AG20443 (cell line): ENCODE measurements around the gene IWS1.
"Not testable (repeated sequence)": the region's sequence is repeated elsewhere in the genome, so short reads cannot be mapped to it uniquely, and the experiment has no call there.

Source experiments
- DNase-seq: peaks from one replicate; pipeline ENCODE4 v3.0.0; 2012; ENCODE audit warnings: low spot score, mixed read lengths

Gene IWS1

DNA sequence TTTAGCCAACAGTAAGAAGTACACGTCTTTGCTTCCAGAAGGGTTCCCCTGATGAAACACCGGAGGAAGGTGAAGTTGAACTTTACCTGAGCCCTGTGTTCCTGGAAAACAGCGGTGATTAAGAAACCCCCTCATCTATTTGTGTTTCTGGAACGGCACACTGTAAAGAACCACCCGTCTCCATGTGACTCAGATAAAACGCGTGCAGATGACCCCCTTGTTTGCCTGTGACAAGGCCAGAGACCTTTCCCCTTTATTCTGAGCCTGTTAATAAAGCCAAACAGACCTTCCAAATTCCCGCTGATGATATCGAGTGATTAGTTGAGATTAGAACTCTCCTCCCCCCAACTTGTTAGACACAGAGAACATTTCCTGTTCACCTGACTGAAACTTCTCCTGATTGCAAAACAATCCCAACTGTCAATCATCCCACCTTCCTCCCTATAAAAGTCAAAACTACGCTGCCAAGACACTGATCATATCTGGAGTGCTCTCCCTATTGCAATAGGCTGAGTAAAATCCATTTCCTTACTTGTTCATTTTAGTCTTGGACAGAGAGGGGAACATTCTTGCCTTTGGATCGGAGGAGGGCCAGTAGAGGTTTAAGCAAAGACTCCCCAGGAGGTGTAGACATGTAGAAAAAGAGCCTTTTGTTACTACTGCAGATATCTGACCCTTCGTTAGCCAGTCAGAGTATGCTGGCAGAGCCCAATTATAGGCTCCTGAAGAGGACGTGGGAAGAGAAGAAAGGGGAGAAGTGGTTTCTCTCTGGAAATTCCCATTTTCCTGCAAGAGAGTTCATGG is 914 bp upstream of the IWS1 start:
- no peak for DNase-seq

DNA sequence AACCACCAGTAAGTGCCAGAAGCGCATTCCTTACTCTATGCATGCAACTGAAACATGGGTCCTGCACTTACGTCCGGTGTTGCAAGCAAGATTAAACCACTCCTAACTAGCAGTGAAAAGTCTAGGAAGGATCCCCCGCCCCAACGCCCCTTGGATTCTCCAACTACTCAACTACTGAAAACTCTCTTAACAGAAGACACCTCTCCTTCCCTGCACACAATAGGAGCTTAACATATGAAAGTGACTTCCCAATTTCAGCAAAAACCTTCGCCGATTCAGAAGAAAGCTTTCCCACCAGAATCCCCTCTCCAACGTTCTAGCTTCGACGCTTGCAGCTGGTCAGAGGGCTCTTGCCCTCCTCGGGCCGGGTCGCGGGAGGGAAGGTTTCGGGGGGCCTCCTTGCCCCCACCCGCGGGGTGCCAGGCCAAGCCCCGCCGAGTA is 578 bp downstream of the IWS1 start:
- peak; percentile 52 for DNase-seq

DNA sequence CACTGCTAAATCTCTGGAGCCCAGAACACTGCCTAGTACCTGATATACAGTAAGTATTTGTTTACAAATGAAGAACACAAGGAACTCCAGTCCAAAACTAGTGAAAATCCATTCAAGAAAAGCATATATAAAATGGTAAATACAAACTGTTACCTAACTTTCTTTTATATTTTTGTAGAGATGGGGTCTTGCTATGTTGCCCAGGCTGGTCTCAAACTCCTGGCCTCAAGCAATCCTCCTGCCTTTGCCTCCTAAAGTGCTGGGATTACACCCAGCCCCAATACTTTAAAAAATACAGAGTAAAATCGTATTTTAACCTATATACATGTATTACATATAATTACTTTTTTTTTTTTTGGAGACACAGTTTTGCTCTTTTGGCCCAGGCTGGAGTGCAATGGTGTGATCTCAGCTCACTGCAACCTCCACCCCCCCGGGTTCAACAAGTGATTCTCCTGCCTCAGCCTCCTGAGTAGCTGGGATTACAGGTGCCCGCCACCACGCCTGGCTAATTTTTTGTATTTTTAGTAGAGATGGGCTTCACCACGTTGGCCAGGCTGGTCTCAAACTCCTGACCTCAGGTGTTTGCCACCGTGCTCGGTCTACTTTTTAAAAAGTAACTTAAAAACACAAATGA is 2.0 kb downstream of the IWS1 start:
- not testable (repeated sequence) for DNase-seq

DNA sequence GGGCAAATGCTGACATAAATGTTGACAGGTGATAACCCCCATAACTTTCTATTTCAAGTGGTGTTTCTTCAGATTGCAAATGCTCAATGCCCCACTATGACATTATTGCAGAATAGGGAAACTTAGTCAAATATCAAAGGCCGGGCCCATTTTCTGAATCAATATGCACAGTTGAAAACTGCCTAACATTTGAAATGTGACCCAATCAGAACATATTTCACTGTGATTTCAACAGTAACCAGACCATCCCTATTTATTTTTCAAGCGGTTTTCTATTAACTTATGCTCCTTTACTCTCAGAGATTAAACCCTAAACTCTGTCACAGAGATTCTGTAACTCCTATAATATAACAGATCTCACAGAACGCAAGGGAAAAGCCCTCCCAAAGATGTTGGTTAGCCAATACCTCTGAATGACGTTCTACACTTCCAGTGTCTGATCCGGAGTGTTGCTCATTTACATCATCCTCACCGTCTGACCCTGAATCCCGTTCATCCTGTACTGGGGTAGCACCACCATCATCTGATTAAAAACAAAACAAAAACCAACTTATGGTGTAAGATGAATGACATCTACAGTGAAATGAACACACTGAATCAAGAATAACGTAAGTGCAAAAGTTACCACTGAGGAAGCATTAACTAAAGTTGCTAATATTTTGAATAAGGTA is 2.9 kb downstream of the IWS1 start:
- no peak for DNase-seq

DNA sequence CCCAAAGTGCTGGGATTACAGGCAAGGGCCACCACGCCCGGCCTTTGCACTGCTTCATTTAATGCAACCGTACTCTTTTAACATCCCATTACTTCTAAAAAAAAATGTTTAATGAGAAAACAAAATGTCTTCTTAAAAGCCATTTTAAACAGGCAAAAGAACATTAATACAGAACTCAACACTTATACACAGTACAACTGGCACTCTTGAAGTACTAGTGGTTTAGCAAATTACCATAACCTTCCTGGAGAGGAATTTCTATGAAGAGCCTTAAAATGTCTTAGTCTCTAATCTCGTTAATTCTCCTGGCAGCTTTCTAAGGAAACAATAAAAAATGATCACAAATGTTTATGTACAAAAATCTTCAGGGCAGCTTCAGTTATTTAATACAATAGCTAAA is 5.9 kb downstream of the IWS1 start:
- DNase-seq: no peak

DNA sequence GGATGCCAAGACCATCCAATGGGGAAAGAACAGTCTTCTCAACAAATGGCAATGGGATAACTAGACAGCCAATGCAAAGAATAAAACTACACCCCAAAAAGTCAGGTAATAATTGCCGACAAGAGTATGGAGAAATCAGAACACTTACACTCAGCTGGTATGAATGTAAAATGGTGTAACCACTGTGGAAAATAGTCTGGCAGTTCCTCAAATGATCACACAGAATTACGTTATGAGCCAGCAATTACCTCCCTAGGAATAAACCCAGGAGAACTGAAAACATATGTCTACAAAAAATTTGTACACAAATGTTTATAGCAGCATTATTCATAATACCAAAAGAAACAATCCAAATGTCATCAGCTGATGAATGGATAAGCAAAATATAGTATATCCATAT is 8.8 kb downstream of the IWS1 start:
- no peak for DNase-seq

DNA sequence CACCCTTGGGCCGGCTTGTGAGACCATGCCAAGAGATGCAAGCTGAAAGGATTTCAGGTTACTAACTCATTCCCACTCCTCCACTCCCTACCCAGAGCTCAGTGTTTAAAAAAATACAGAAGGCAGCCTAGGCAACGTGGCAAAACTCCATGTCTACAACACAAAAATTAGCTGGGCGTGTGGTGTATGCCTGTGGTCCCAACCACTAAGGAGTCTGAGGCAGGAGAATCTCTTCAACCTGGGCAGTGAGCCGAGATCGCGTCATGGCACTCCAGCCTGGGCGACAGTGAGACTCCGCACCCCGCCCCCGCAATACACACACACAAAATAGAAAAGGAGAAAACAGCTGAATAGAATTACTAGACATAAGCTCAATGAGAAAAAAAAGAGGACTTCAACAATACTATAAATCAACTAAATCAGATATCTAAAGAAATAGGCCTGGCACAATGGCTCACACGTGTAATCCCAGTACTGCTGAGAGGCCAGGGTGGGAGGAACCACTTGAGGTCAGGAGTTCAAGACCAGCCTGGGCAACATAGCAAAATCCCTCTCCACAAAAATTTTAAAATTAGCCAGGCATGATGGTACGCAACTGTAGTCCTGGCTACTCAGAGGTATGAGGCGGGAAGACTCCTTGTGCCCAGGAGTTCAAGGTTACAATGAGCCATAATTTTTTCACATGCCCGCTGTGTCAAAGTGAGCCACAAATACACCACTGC is 10.1 kb downstream of the IWS1 start:
- peak; percentile 83 for DNase-seq

DNA sequence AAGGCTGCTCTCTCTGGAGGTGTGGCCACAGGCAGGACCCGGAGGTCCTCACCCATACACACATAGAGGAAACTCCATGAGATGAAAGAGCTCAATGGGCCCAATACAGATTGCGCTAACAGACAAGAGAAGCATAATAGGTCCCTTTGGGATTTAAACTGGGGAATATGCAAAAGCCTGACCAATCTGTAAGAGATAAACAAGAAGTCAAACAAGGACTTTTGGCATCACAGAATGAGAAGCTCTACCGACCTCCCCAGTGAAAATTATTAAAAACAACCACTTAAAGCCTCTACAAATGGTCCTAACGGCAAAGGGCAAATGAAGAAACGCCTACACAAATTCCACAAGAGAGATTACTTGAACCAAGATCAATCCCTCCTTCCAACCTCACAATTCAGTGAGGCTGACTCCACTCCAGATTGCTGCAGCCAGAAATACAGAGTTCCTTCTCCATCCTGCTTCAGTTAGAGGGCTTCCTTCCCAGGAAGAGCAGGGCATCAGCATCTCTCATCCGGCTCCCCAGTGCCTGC is 10.8 kb downstream of the IWS1 start:
- DNase-seq: no peak

DNA sequence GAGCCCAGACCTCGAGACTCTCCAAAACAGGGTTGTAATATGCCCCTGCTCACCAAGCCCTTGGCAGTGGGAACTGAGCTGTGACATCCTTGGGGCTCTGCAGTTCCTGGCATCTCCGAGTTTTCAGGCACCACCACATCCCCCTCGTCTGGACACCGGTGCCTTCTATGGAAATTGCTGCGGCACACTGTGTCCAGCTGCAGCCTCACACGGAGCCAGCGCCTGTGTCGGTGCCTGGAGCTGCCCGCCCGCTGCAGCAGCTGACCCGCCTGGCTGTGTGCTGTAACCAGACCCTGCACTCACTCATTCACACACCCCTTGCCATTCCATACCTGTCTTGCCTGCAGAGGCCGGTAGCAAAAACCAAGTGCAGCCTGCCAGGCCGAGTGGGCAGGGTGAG is 11.8 kb downstream of the IWS1 start:
- no peak for DNase-seq

DNA sequence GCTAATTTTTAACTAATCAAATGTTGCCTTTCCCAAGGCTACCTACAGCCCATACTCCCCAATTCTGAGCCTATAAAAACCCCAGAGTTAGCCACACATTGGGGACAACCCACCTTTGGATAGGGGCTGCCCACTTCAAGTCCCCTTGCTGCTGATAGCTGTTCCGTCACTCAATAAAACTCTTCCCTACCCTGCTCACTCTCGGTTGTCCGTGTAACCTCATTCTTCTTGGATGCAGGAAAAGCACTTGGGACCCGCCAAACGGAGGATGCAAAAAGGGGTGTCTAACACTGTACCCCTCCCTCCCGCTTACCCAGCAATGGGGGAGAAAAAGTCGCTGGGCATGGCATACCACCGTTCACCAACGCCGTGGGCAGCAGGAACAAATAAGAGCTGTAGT is 12.2 kb downstream of the IWS1 start:
- no peak for DNase-seq

DNA sequence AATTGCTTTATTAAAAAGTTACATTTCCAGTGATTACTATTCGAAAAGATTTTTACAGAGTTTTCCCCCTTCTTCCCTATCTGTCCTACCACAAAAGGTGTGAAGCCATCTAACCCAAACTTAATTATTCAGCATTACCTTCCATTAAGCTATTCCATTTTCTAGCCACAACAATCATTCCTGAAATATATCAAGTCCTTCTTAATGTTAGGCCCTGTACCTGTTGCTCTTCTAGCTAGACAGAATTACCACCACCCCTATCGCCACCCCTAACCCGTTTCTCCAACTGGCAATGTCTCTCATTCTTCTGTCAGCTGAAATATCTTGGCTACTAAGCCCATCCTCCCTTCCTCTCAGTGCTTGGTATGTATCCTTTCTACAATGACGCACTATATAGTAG is 13.9 kb downstream of the IWS1 start:
- no peak for DNase-seq

DNA sequence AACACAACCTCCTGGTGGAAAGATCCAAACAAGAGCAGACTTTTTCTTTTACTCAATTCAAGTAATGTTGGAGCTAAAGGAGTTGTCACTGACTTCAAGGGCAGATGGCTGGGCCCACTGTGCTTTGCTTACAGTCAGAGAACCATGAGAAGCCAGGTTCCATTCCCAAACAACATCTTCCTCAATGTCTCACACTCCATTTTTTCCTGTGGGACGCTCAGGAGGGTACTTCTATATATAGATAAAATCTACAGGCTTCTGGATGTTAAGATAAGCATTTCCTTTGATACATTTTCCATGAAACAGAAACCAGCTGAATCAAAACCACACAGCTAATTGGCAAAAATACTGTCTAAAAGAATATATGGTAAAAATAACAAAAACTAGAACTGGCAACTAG is 14.4 kb downstream of the IWS1 start:
- no peak for DNase-seq

DNA sequence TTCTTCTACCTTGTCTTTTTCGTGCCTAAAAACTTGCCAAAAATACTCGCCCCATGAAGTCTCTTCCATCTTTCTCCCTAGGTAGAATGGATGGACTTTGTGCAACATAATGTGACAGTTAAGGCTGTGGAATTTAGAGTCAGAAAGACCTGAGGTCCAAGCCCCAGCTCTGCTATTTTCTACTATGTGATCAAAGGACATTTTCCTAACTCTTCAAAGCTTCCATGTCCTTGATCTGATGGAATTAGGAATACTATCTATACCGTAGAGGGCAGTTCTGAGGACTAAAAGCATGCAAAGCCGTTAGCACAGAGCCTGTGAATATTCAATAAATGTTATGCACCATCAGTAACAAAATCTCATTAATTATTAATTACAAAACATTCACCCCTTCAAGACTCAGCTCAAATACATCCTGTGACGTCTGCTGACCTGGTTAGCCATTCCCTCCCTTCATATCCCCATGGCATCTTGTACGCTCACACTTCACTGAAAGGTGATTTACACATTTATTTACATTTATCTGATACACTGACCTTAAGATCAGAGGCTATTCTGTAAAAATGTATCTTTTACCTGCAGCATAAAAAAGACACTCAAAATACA is 15.1 kb downstream of the IWS1 start:
- DNase-seq: no peak

DNA sequence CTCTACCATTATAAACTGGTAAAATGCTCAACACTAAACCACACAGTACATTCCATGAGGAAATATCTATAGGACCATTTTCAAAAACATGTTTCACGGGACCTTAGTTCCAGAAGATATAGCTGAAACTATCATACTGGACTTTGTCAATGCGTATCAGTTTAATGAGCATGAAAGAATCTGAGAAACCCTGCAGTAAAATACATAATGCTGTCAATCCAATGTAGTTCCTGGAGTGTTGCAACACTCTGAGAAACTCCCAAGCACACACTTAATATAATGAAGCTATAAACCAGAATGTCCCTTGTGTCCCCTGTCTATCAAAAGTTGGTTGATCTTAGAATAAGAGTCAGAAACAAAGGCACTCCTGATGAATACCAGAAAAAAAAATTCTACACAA is 16.2 kb downstream of the IWS1 start:
- no peak for DNase-seq

DNA sequence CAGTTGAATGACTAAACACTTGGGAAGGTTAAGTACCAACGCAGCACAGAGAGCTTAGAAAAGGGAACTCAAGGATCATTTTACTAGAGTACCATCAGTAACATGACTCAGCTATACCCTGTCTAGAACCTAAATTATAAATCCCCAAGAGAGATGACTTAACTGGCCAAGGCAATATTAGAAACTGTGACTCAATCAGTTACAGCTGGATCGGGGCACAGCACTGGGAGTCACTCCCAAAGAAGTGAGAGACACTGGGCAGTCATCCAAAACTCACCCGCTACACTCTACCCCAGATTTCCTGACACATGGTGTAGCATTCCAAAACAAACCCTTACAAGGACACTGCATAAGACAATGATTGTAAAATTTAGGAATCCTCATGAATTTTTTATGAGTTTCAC is 17.7 kb downstream of the IWS1 start:
- peak; percentile 93 for DNase-seq

DNA sequence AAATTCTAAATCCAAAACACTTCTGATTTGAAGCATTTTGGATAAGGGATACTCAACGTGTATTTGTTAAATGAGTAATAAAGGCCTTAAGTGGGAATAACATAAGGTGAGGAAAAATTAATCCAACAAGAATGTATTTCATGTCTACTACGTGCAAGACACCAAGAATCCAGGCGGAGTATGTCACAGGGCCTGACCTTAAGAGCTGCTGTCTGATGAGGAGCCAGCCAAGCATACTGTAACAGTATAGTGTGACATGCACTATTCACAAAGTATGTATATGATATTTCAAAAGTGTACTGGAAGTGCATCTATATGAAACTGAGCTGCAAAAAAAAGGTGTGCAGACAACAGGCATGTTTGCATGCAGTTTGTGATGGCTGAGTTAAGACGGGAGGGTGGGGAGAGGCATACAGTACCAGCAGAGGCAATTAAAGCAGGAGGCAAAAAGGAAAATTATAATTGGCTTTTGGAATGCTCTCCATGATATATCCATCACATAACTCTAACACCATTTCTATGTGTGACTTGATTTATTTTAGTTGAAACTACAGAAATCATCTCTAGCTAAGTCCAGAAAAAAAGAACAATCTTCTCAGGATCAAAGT is 18.2 kb downstream of the IWS1 start:
- DNase-seq: no peak

DNA sequence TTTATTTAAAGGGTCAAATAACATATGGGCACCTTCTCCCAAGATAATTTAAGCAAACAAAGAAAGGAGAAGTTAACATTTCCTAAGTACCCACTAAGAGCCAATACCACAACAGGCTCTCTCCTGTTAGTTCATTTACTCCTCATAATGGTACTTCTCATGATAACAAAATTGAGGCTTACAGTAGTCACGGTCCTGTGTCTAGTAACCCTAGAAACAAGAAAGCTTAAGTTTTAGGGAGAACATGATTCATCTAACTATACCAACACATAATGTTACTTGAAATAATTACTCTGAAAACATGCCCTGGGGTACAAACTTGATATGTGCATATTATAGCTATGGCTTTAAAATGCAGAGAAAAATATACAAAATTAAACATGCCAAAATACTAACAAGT is 19.8 kb downstream of the IWS1 start:
- DNase-seq: no peak

DNA sequence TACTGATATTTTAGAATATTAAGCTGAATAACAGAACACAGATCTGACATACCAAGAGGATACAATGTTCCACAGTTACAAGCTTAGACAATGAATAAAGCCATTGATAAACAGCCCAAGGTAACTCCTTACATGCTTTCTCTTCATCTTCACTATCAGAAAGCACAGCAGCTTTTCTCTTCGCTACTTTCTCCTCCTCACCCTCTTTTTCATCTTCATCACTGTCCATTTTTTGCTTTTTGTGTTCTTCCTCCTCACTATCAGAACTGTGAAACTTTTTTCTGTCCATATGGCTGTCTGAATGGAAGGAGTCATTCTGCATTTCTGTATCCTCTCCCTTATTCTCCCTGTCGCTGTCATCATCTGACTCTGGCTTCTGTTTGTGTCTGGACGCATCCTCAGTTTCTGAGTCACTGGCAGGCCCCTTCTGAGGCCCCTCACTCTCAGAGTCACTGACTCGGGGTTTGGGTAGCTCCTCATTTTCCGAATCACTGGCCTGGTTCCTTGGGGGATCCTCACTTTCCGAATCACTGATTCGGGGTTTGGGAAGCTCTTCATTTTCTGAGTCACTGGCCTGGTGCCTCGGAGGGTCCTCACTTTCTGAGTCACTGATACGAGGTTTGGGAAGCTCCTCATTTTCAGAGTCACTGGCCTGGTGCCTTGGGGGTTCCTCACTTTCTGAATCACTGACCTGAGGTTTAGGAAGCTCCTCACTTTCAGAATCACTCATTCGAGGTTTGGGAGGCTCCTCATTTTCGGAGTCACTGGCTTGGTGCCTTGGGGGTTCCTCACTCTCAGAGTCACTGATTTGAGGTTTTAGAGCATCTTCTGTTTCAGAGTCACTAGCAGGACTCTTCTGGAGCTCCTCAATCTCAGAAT is 21.5 kb downstream of the IWS1 start:
- no peak for DNase-seq

DNA sequence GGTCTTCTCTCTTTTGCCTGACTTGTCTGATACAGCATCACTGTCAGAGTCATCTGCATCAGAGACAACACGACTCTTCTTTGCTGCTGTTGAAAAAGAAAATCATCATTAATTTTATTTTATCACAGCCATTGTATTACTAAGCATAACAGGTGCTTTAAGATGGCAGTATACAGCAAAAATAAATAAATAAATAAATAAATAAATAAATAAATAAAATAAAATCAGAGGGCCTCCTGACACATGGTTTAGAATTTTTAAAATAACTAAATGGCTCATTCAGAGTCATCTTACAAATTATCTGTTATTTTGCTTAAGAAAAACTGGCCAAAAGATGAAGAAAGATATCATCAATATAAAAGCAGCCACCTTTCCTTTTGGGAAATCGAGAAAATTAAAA is 22.8 kb downstream of the IWS1 start:
- DNase-seq: no peak

DNA sequence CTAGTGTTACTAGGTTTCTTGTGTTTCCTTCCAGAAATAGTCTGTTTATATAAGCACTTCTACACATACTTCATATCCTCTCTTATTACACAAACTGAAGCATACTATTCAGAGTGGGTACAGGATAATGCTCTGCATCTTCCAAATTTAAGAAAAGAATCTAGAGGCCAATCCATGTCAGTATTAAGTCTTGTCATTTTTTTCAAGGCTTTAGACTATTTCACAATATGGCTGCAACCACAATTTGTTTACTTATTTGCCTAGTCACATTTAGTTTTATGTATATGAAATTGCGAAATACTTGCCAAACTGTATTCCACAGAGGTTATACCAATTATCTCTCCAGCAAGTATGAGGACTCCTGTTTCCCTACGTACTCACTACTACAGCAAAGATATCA is 27.9 kb downstream of the IWS1 start:
- no peak for DNase-seq

DNA sequence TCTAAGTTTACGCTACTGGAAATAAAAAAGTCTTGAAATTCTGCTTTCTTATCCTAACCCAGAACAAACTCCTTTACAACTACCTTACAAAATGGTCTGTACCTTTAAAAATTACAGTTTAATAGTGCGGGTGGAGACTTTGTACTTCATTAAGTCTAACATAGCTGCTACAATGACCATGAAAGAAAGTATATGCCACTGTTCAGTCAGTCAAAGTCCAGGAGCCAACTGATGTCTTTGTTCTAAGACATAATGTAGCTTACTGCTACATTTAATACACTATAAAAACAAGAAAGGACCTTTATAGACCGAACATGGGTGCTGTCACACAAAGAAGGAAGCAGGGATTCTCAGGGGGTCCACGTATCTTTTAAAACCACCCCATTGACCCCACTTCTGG is 36.0 kb downstream of the IWS1 start:
- DNase-seq: no peak
